Neural progenitor cell (in vitro differentiated cells): Measurements from ENCODE around the gene BCL2L13. TPM values are rescaled to one million over a fixed set of nuclear protein-coding genes. Genes with fewer than 3 reads are reported as not detected.

Experiments
- DNase-seq: peaks from one replicate; pipeline ENCODE4 v3.0.0-alpha.2; 2016; ENCODE audit warnings: low spot score
- H2AFZ ChIP-seq: fragments of 200-600 bp; sonication (generic); replicated peaks from 2 replicates; pipeline ENCODE4 v1.6.1; 2016; ENCODE audit warnings: antibody characterized with exemption
- H3F3A ChIP-seq: fragments of 200-600 bp; sonication (generic); 2 replicates; pipeline ENCODE4 v1.6.1; 2016; ENCODE audit warnings: antibody characterized with exemption, low read depth
- H3K27ac ChIP-seq: fragments of 200-600 bp; sonication (generic); 2 replicates; pipeline ENCODE4 v1.5.1; 2016; ENCODE audit warnings: mild to moderate bottlenecking
- H3K27me3 ChIP-seq: fragments of 200-600 bp; sonication (generic); 2 replicates; pipeline ENCODE4 v1.6.1; 2016; ENCODE audit warnings: mild to moderate bottlenecking, moderate library complexity
- H3K36me3 ChIP-seq: fragments of 200-600 bp; sonication (generic); 2 replicates; pipeline ENCODE4 v1.5.1; 2016
- H3K4me1 ChIP-seq: fragments of 200-600 bp; sonication (generic); 2 replicates; pipeline ENCODE4 v1.6.1; 2016; ENCODE audit warnings: mixed run types
- H3K4me2 ChIP-seq: fragments of 200-600 bp; sonication (generic); 2 replicates; pipeline ENCODE4 v1.6.1; 2016
- H3K4me3 ChIP-seq: fragments of 200-600 bp; sonication (generic); 2 replicates; pipeline ENCODE4 v1.5.1; 2016
- H3K79me2 ChIP-seq: fragments of 200-600 bp; sonication (generic); 2 replicates; pipeline ENCODE4 v1.6.1; 2016; ENCODE audit warnings: low read depth
- H3K9ac ChIP-seq: fragments of 200-600 bp; sonication (generic); 2 replicates; pipeline ENCODE4 v1.6.1; 2016
- H3K9me3 ChIP-seq: fragments of 200-600 bp; sonication (generic); 2 replicates; pipeline ENCODE4 v1.5.1; 2016; ENCODE audit warnings: low read depth
- H4K20me1 ChIP-seq: fragments of 200-600 bp; sonication (generic); 2 replicates; pipeline ENCODE4 v1.6.1; 2016; ENCODE audit warnings: low read depth
- H3K27ac Mint-ChIP-seq: 3 replicates; pipeline ENCODE4 v1.8.0; 2021; ENCODE audit warnings: mixed read lengths
- H3K27me3 Mint-ChIP-seq: 2 replicates; pipeline ENCODE4 v1.8.0; 2022; ENCODE audit warnings: low read depth, mild to moderate bottlenecking, inconsistent platforms, moderate library complexity, mixed read lengths; ENCODE audit not compliant: insufficient read depth
- H3K36me3 Mint-ChIP-seq: 3 replicates; pipeline ENCODE4 v1.8.0; 2021; ENCODE audit warnings: mixed read lengths
- H3K4me1 Mint-ChIP-seq: 3 replicates; pipeline ENCODE4 v1.8.0; 2021; ENCODE audit warnings: mixed read lengths
- H3K4me3 Mint-ChIP-seq: 3 replicates; pipeline ENCODE4 v1.8.0; 2021; ENCODE audit warnings: mild to moderate bottlenecking, moderate library complexity, mixed read lengths
- H3K9me3 Mint-ChIP-seq: 3 replicates; pipeline ENCODE4 v1.8.0; 2020; ENCODE audit warnings: mixed read lengths
- EZH2 ChIP-seq: fragments of 200-600 bp; sonication (generic); IDR thresholded peaks from 2 replicates; pipeline ENCODE4 v1.6.1; 2017; ENCODE audit warnings: antibody characterized with exemption, mild to moderate bottlenecking, moderate library complexity
- EZH2phosphoT487 ChIP-seq: fragments of 200-600 bp; sonication (generic); IDR thresholded peaks from 2 replicates; pipeline ENCODE4 v1.6.1; 2017; ENCODE audit warnings: antibody characterized with exemption
- total RNA-seq: library from RNA; depleted of rRNA; stranded (reverse); fragments of >200 nt; gene quantifications from 2 replicates; pipeline ENCODE4 v1.2.3, GENCODE V29; 2015; ENCODE audit warnings: low replicate concordance
- TF ChIP-seq, protein P1 (sequence below): fragments of 200-600 bp; sonication (generic); IDR thresholded peaks from 2 replicates; pipeline ENCODE4 v1.5.1; 2017; ENCODE audit warnings: antibody characterized with exemption, mild to moderate bottlenecking

Gene BCL2L13
- total RNA-seq, 1 donor from 2014 or later = 47.7 TPM

DNA sequence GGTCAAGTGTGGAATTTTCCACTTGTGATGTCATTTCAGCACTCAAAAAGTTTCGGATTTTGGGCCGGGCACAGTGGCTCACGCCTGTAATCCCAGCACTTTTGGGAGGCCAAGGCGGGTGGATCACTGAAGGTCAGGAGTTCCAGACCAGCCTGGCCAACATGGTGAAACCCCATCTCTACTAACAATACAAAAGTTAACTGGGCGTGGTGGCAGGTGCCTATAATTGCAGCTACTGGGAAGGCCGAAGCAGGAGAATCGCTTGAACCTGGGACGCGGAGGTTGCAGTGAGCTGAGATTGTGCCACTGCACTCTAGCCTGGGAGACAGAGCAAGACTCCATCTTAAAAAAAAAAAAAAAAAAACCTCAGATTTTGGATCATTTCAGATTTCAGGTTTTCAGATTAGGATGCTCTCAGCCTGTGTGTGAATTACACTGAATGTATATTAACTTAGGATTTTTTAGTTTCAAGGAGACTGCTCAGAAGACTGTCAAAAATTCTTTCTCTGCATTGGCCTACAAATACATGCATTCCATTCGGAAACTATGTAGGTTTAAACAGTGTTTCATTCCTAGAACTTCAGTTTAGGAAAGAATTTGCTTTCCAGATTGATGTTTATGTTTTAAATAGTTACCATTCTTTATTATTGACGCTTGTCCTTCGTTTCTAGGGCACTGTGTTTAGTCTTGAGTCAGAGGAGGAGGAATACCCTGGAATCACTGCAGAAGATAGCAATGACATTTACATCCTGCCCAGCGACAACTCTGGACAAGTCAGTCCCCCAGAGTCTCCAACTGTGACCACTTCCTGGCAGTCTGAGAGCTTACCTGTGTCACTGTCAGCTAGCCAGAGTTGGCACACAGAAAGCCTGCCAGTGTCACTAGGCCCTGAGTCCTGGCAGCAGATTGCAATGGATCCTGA, 87.7 kb downstream of the BCL2L13 start:
- no peaks in the 10 kb centered on the region for H3K36me3 ChIP-seq
- H3K9ac ChIP-seq = no peak overlapping the region
- no peak for DNase-seq
- H3K4me3 ChIP-seq = no peak overlapping the region
- H3K4me3 Mint-ChIP-seq = no peak overlapping the region
- H3K36me3 Mint-ChIP-seq = peaks cover 23% of the 10 kb centered on the region
- no peaks in the 10 kb centered on the region for H3K9me3 Mint-ChIP-seq
- H3K27ac ChIP-seq = no peak overlapping the region
- no peaks in the 10 kb centered on the region for H3K79me2 ChIP-seq
- no peaks in the 10 kb centered on the region for H4K20me1 ChIP-seq
- H3F3A ChIP-seq = no peaks in the 10 kb centered on the region
- H3K4me1 Mint-ChIP-seq = no peaks in the 10 kb centered on the region
- no peaks in the 10 kb centered on the region for H3K27me3 ChIP-seq
- H3K4me1 ChIP-seq = no peaks in the 10 kb centered on the region
- H3K27me3 Mint-ChIP-seq = peaks cover 2% of the 10 kb centered on the region
- TF ChIP-seq, protein P1, sequence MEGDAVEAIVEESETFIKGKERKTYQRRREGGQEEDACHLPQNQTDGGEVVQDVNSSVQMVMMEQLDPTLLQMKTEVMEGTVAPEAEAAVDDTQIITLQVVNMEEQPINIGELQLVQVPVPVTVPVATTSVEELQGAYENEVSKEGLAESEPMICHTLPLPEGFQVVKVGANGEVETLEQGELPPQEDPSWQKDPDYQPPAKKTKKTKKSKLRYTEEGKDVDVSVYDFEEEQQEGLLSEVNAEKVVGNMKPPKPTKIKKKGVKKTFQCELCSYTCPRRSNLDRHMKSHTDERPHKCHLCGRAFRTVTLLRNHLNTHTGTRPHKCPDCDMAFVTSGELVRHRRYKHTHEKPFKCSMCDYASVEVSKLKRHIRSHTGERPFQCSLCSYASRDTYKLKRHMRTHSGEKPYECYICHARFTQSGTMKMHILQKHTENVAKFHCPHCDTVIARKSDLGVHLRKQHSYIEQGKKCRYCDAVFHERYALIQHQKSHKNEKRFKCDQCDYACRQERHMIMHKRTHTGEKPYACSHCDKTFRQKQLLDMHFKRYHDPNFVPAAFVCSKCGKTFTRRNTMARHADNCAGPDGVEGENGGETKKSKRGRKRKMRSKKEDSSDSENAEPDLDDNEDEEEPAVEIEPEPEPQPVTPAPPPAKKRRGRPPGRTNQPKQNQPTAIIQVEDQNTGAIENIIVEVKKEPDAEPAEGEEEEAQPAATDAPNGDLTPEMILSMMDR = no peak
- TF ChIP-seq EZH2phosphoT487 (no peak), EZH2 (no peak)
- H2AFZ ChIP-seq = no peak overlapping the region
- no peak overlapping the region for H3K4me2 ChIP-seq
- no peaks in the 10 kb centered on the region for H3K9me3 ChIP-seq
- peak overlapping the region; percentile 10 for H3K27ac Mint-ChIP-seq

GRCh38 chr22:17726928-17727897, 88.7 kb downstream of the BCL2L13 start:
- TF ChIP-seq, protein P1 = no peak
- TF ChIP-seq EZH2 (no peak), EZH2phosphoT487 (no peak)
- H3K4me1 ChIP-seq = no peaks in the 10 kb centered on the region
- H3K4me3 ChIP-seq = no peak overlapping the region
- no peak overlapping the region for H3K27ac ChIP-seq
- H3K79me2 ChIP-seq = no peaks in the 10 kb centered on the region
- Mint-ChIP-seq H3K9me3 (no peaks in the 10 kb centered on the region), H3K4me3 (no peak overlapping the region), H3K4me1 (no peaks in the 10 kb centered on the region), H3K27me3 (peaks cover 2% of the 10 kb centered on the region), H3K27ac (peak overlapping the region; percentile 10), H3K36me3 (peaks cover 25% of the 10 kb centered on the region)
- H2AFZ ChIP-seq = no peak overlapping the region
- H3K9me3 ChIP-seq = no peaks in the 10 kb centered on the region
- no peaks in the 10 kb centered on the region for H3K27me3 ChIP-seq
- H3K9ac ChIP-seq = no peak overlapping the region
- no peaks in the 10 kb centered on the region for H3F3A ChIP-seq
- no peak for DNase-seq
- H3K36me3 ChIP-seq = no peaks in the 10 kb centered on the region
- no peaks in the 10 kb centered on the region for H4K20me1 ChIP-seq
- no peak overlapping the region for H3K4me2 ChIP-seq

- Histone ChIP-seq H3K27ac (no peak overlapping the region), H3K4me1 (no peaks in the 10 kb centered on the region), H2AFZ (no peak overlapping the region), H3K36me3 (no peaks in the 10 kb centered on the region), H3K4me2 (no peak overlapping the region), H4K20me1 (no peaks in the 10 kb centered on the region), H3K27me3 (no peaks in the 10 kb centered on the region), H3K4me3 (no peak overlapping the region), H3F3A (no peaks in the 10 kb centered on the region), H3K79me2 (no peaks in the 10 kb centered on the region), H3K9me3 (no peaks in the 10 kb centered on the region), H3K9ac (no peak overlapping the region)
- no peak overlapping the region for H3K4me3 Mint-ChIP-seq
- H3K27me3 Mint-ChIP-seq = peaks cover 2% of the 10 kb centered on the region
- no peaks in the 10 kb centered on the region for H3K9me3 Mint-ChIP-seq
- no peak overlapping the region for H3K27ac Mint-ChIP-seq
- no peak for DNase-seq
- H3K4me1 Mint-ChIP-seq = no peaks in the 10 kb centered on the region
- peaks cover 30% of the 10 kb centered on the region for H3K36me3 Mint-ChIP-seq
- TF ChIP-seq EZH2 = no peak
- TF ChIP-seq, protein P1 = no peak
- TF ChIP-seq EZH2phosphoT487 = no peak
These were observed 90.2 kb downstream of the BCL2L13 start for GRCh38 chr22:17728786-17729185.
